Erythroblast (primary cell): ENCODE results near the gene FAM167B.
A peak's percentile ranks its signal among the peaks of the same experiment; 100 is the strongest.

Experiments
- GATA1 ChIP-seq: IDR thresholded peaks from 2 replicates; pipeline ENCODE4 v1.6.1; 2011; ENCODE audit warnings: low read depth, mild to moderate bottlenecking, control low read depth, low read length, moderate library complexity
- POLR2A ChIP-seq: IDR thresholded peaks from 2 replicates; pipeline ENCODE4 v1.6.1; 2011; ENCODE audit warnings: mild to moderate bottlenecking, low read length

GRCh38 chr1:32208891-32209328 is 38.1 kb upstream of the FAM167B start, which contains the start of gene DCDC2B:
- TF ChIP-seq POLR2A (peak; percentile 37), GATA1 (no peak)
